VCaP (cell line): ENCODE results near the gene MACROD1.

Source experiments
- H3K27ac ChIP-seq: fragments of 450-650 bp; 2 replicates; pipeline ENCODE4 v1.5.1; 2017
- CTCF ChIP-seq: fragments of 450-650 bp; conservative IDR thresholded peaks from 2 replicates; pipeline ENCODE4 v1.5.1; 2017; ENCODE audit warnings: mild to moderate bottlenecking, moderate library complexity

Gene MACROD1

GRCh38 chr11:64110465-64111375 lies 55.2 kb downstream of the MACROD1 start:
- TF ChIP-seq CTCF, result no peak
- H3K27ac ChIP-seq, result no peak overlapping the region

GRCh38 chr11:64109332-64109731 lies 56.6 kb downstream of the MACROD1 start:
- no peak for TF ChIP-seq CTCF
- no peak overlapping the region for H3K27ac ChIP-seq

- TF ChIP-seq CTCF, result no peak
- no peak overlapping the region for H3K27ac ChIP-seq
These were observed 58.6 kb downstream of the MACROD1 start for GRCh38 chr11:64107303-64107702.

GRCh38 chr11:64104632-64105031 lies 61.3 kb downstream of the MACROD1 start:
- no peak overlapping the region for H3K27ac ChIP-seq
- no peak for TF ChIP-seq CTCF

- TF ChIP-seq CTCF, result no peak
- no peak overlapping the region for H3K27ac ChIP-seq
These were observed 62.5 kb downstream of the MACROD1 start for GRCh38 chr11:64103277-64103985.

GRCh38 chr11:64102005-64102738 lies 63.7 kb downstream of the MACROD1 start:
- H3K27ac ChIP-seq, result no peak overlapping the region
- TF ChIP-seq CTCF, result no peak

GRCh38 chr11:64101461-64101860 lies 64.5 kb downstream of the MACROD1 start:
- no peak overlapping the region for H3K27ac ChIP-seq
- no peak for TF ChIP-seq CTCF
